H9 (cell line): ENCODE data around the gene TNFRSF11A. TPM values are rescaled to one million over a fixed set of nuclear protein-coding genes. Genes with fewer than 3 reads are reported as not detected.

Experiments
- DNase-seq: peaks from one replicate; pipeline ENCODE4 v3.0.0-alpha.2; 2017
- H2AFZ ChIP-seq: one replicate; pipeline ENCODE4 v1.6.1; 2013; ENCODE audit warnings: mild to moderate bottlenecking, low read length, control low read depth, moderate library complexity
- H2AK5ac ChIP-seq: 2 replicates; pipeline ENCODE4 v1.6.1; 2013; ENCODE audit warnings: low read length, control low read depth, mixed read lengths; ENCODE audit not compliant: insufficient read length
- H2BK120ac ChIP-seq: one replicate; pipeline ENCODE4 v1.6.1; 2013; ENCODE audit warnings: low read depth, mild to moderate bottlenecking, low read length, control low read depth, inconsistent platforms; ENCODE audit not compliant: poor library complexity, severe bottlenecking
- H2BK12ac ChIP-seq: 2 replicates; pipeline ENCODE4 v1.6.1; 2013; ENCODE audit warnings: low read length, control low read depth, mixed read lengths, low read depth; ENCODE audit not compliant: insufficient read length
- H2BK15ac ChIP-seq: 2 replicates; pipeline ENCODE4 v1.6.1; 2013; ENCODE audit warnings: low read depth, low read length, control low read depth
- H2BK20ac ChIP-seq: one replicate; pipeline ENCODE4 v1.6.1; 2013; ENCODE audit warnings: low read depth, mild to moderate bottlenecking, low read length, control low read depth, inconsistent platforms; ENCODE audit not compliant: poor library complexity, severe bottlenecking
- H2BK5ac ChIP-seq: 2 replicates; pipeline ENCODE4 v1.6.1; 2013; ENCODE audit warnings: low read length, control low read depth, mixed read lengths; ENCODE audit not compliant: insufficient read length
- H3K14ac ChIP-seq: 2 replicates; pipeline ENCODE4 v1.6.1; 2013; ENCODE audit warnings: low read length, control low read depth; ENCODE audit not compliant: insufficient read depth
- H3K18ac ChIP-seq: 2 replicates; pipeline ENCODE4 v1.6.1; 2013; ENCODE audit warnings: low read depth, mild to moderate bottlenecking, mixed read lengths, low read length, control low read depth; ENCODE audit not compliant: insufficient read length
- H3K23ac ChIP-seq: 2 replicates; pipeline ENCODE4 v1.6.1; 2013; ENCODE audit warnings: low read length, control low read depth, mixed read lengths, low read depth; ENCODE audit not compliant: insufficient read length
- H3K23me2 ChIP-seq: 2 replicates; pipeline ENCODE4 v1.6.1; 2013; ENCODE audit warnings: low read depth, mild to moderate bottlenecking, mixed read lengths, low read length, control low read depth; ENCODE audit not compliant: insufficient read length, poor library complexity, severe bottlenecking
- H3K27ac ChIP-seq: 2 replicates; pipeline ENCODE4 v1.5.1; 2013; ENCODE audit warnings: low read length, control low read depth, mixed read lengths, low read depth; ENCODE audit not compliant: insufficient read length
- H3K27me3 ChIP-seq: 2 replicates; pipeline ENCODE4 v1.6.1; 2013; ENCODE audit warnings: low read length, control low read depth, inconsistent platforms; ENCODE audit not compliant: insufficient read depth
- H3K4ac ChIP-seq: 2 replicates; pipeline ENCODE4 v1.6.1; 2013; ENCODE audit warnings: low read depth, mild to moderate bottlenecking, control low read depth, inconsistent platforms, low read length, moderate library complexity
- H3K4me1 ChIP-seq: 2 replicates; pipeline ENCODE4 v1.6.1; 2013; ENCODE audit warnings: low read length, control low read depth, inconsistent platforms; ENCODE audit not compliant: insufficient read depth
- H3K4me2 ChIP-seq: 2 replicates; pipeline ENCODE4 v1.6.1; 2013; ENCODE audit warnings: low read length, control low read depth, mixed read lengths; ENCODE audit not compliant: insufficient read length, insufficient read depth
- H3K56ac ChIP-seq: 2 replicates; pipeline ENCODE4 v1.6.1; 2013; ENCODE audit warnings: low read depth, mild to moderate bottlenecking, mixed read lengths, low read length, control low read depth; ENCODE audit not compliant: insufficient read length
- H3K79me1 ChIP-seq: 2 replicates; pipeline ENCODE4 v1.6.1; 2013; ENCODE audit warnings: low read depth, mild to moderate bottlenecking, moderate library complexity, low read length, control low read depth, inconsistent platforms; ENCODE audit not compliant: insufficient read depth, poor library complexity, severe bottlenecking
- H3K79me2 ChIP-seq: 2 replicates; pipeline ENCODE4 v1.6.1; 2013; ENCODE audit warnings: low read length, control low read depth, inconsistent platforms; ENCODE audit not compliant: insufficient read depth
- H3K9ac ChIP-seq: 2 replicates; pipeline ENCODE4 v1.6.1; 2013; ENCODE audit warnings: low read length, control low read depth, mixed read lengths; ENCODE audit not compliant: insufficient read length; ENCODE audit errors: extremely low read depth
- H3K9me3 ChIP-seq: one replicate; pipeline ENCODE4 v1.6.1; 2013; ENCODE audit warnings: low read depth, low read length, inconsistent platforms; ENCODE audit not compliant: control insufficient read depth
- H3T11ph ChIP-seq: one replicate; pipeline ENCODE4 v1.6.1; 2013; ENCODE audit warnings: mild to moderate bottlenecking, low read length, control low read depth, inconsistent platforms
- H4K20me1 ChIP-seq: one replicate; pipeline ENCODE4 v1.6.1; 2013; ENCODE audit not compliant: control insufficient read depth, insufficient read length, insufficient read depth
- H4K5ac ChIP-seq: 2 replicates; pipeline ENCODE4 v1.6.1; 2013; ENCODE audit warnings: low read depth, mild to moderate bottlenecking, mixed read lengths, low read length, control low read depth; ENCODE audit not compliant: insufficient read length
- H4K8ac ChIP-seq: replicated peaks from 2 replicates; pipeline ENCODE4 v1.6.1; 2013; ENCODE audit warnings: low read length, control low read depth, mixed read lengths, low read depth; ENCODE audit not compliant: insufficient read length
- H4K91ac ChIP-seq: 2 replicates; pipeline ENCODE4 v1.6.1; 2013; ENCODE audit warnings: low read depth, mild to moderate bottlenecking, moderate library complexity, mixed read lengths, low read length, control low read depth; ENCODE audit not compliant: insufficient read length
- H3K27ac Mint-ChIP-seq, 3 experiments: 2 replicates in 2 of 3; 3 replicates in 1 of 3; pipeline ENCODE4 v1.8.0; 2020 to 2021; ENCODE audit warnings: mixed read lengths in 3 of 3, mild to moderate bottlenecking in 1 of 3, moderate library complexity in 1 of 3
- H3K27me3 Mint-ChIP-seq: 2 replicates; pipeline ENCODE4 v1.8.0; 2021; ENCODE audit warnings: low read depth, mild to moderate bottlenecking, moderate library complexity, mixed read lengths
- H3K36me3 Mint-ChIP-seq, 3 experiments: 2 replicates in 2 of 3; 3 replicates in 1 of 3; pipeline ENCODE4 v1.8.0; 2020 to 2021; ENCODE audit warnings: low read depth in 3 of 3, mixed read lengths in 3 of 3; ENCODE audit not compliant: insufficient read depth in 1 of 3
- H3K4me1 Mint-ChIP-seq, 2 experiments: 2 replicates each; pipeline ENCODE4 v1.8.0; 2020; ENCODE audit warnings: mixed read lengths in 2 of 2
- H3K4me3 Mint-ChIP-seq, 2 experiments: 2 replicates in 1 of 2; 3 replicates in 1 of 2; pipeline ENCODE4 v1.8.0; 2020 to 2021; ENCODE audit warnings: mild to moderate bottlenecking in 2 of 2, mixed read lengths in 2 of 2, moderate library complexity in 1 of 2
- H3K9me3 Mint-ChIP-seq, 2 experiments: 2 replicates in 1 of 2; 3 replicates in 1 of 2; pipeline ENCODE4 v1.8.0; 2020; ENCODE audit warnings: mild to moderate bottlenecking in 2 of 2, mixed read lengths in 2 of 2, moderate library complexity in 1 of 2
- WGBS: extraction: QIAGEN DNeasy Blood & Tissue Kit; methylation state at CpG from one replicate; pipeline ENCODE4 v1.1.7; 2013; ENCODE audit warnings: missing lambda C conversion rate, low lambda C conversion rate, mixed read lengths; ENCODE audit not compliant: insufficient read length; ENCODE audit errors: extremely low coverage; 5-methylcytosine and 5-hydroxymethylcytosine counted together
- total RNA-seq: library from RNA; stranded (reverse); gene quantifications from 2 replicates; pipeline ENCODE4 v1.2.1, GENCODE V29; 2021
- TF ChIP-seq, protein P1 (sequence below): fragments of 200-600 bp; sonication (generic); conservative IDR thresholded peaks from 3 replicates; pipeline ENCODE4 v1.8.0; 2021; ENCODE audit warnings: antibody characterized with exemption, mild to moderate bottlenecking

Gene TNFRSF11A
- total RNA-seq, 1 experiment from 2014 or later: 7.8 TPM

DNA sequence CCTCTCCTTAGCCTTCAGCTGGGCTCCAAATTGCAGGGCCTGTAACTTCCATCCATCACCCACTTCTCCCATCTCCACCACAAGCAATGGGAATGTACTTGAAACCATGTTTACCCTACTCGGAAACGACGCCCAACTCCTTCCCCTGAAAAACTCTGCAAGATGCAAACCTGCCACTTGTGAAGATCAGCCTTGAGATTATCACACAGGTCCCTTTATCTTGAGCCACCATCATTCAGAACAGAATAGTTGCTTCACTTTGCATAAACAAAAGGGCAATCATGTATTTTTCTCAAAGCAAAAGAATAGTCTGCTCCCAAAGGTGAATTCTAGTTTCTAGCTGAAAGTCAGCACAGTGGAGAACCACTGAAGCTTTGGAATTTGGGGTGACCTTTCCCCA, 75.8 kb downstream of the TNFRSF11A start:
- H2BK15ac ChIP-seq: no peak overlapping the region
- DNase-seq: no peak
- no peaks in the 10 kb centered on the region for H3K9me3 ChIP-seq
- no peak overlapping the region for H3K4me2 ChIP-seq
- H4K91ac ChIP-seq: no peak overlapping the region
- no peaks in the 10 kb centered on the region for H3K27me3 ChIP-seq
- H2AK5ac ChIP-seq: no peak overlapping the region
- no peak overlapping the region for H3K27ac ChIP-seq
- no peak overlapping the region for H4K5ac ChIP-seq
- H2BK20ac ChIP-seq: no peak overlapping the region
- no CpG with 5 or more reads among the region's 3 CpGs for WGBS
- peaks cover 15 to 20% of the 10 kb centered on the region in 2 experiments for H3K9me3 Mint-ChIP-seq
- no peak overlapping the region for H2BK5ac ChIP-seq
- TF ChIP-seq, protein P1, sequence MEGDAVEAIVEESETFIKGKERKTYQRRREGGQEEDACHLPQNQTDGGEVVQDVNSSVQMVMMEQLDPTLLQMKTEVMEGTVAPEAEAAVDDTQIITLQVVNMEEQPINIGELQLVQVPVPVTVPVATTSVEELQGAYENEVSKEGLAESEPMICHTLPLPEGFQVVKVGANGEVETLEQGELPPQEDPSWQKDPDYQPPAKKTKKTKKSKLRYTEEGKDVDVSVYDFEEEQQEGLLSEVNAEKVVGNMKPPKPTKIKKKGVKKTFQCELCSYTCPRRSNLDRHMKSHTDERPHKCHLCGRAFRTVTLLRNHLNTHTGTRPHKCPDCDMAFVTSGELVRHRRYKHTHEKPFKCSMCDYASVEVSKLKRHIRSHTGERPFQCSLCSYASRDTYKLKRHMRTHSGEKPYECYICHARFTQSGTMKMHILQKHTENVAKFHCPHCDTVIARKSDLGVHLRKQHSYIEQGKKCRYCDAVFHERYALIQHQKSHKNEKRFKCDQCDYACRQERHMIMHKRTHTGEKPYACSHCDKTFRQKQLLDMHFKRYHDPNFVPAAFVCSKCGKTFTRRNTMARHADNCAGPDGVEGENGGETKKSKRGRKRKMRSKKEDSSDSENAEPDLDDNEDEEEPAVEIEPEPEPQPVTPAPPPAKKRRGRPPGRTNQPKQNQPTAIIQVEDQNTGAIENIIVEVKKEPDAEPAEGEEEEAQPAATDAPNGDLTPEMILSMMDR: no peak
- no peak overlapping the region for H2AFZ ChIP-seq
- H3K9ac ChIP-seq: no peak overlapping the region
- H2BK12ac ChIP-seq: no peak overlapping the region
- H3K56ac ChIP-seq: no peak overlapping the region
- no peaks in the 10 kb centered on the region; the same call in 1 of the 2 replicates for H3K27me3 Mint-ChIP-seq
- no peak overlapping the region for H3T11ph ChIP-seq
- H3K4ac ChIP-seq: no peak overlapping the region
- no peak overlapping the region; a peak in 1 of 5 replicates for H3K4me3 Mint-ChIP-seq
- H3K14ac ChIP-seq: no peak overlapping the region
- H3K23ac ChIP-seq: no peak overlapping the region
- peaks cover 5% of the 10 kb centered on the region; the same call in 1 of the 2 replicates for H3K4me1 ChIP-seq
- no peaks in the 10 kb centered on the region for H3K23me2 ChIP-seq
- no peak overlapping the region for H3K18ac ChIP-seq
- peaks cover 5 to 12% (median 9%) of the 10 kb centered on the region in 3 experiments; a peak in 5 of 7 replicates for H3K36me3 Mint-ChIP-seq
- H3K27ac Mint-ChIP-seq: no peak overlapping the region
- peaks cover 19 to 27% of the 10 kb centered on the region in 2 experiments for H3K4me1 Mint-ChIP-seq
- H3K79me1 ChIP-seq: no peaks in the 10 kb centered on the region
- H3K79me2 ChIP-seq: no peaks in the 10 kb centered on the region
- no peak overlapping the region for H4K8ac ChIP-seq
- H4K20me1 ChIP-seq: no peaks in the 10 kb centered on the region
- no peak overlapping the region for H2BK120ac ChIP-seq
